PC-3 (cell line): ENCODE results near the gene ZNF544.

Experiments
- EZH2 ChIP-seq: fragments of 300-600 bp; sonication (generic); IDR thresholded peaks from one replicate; pipeline ENCODE4 v1.6.1; 2017; ENCODE audit warnings: antibody characterized with exemption, mild to moderate bottlenecking, low read length; ENCODE audit not compliant: unreplicated experiment
- TF ChIP-seq, protein P1 (sequence below): fragments of 300-600 bp; sonication (generic); conservative IDR thresholded peaks from 2 replicates; pipeline ENCODE4 v1.5.1; 2017; ENCODE audit warnings: antibody characterized with exemption, low read depth, mild to moderate bottlenecking, low read length

DNA sequence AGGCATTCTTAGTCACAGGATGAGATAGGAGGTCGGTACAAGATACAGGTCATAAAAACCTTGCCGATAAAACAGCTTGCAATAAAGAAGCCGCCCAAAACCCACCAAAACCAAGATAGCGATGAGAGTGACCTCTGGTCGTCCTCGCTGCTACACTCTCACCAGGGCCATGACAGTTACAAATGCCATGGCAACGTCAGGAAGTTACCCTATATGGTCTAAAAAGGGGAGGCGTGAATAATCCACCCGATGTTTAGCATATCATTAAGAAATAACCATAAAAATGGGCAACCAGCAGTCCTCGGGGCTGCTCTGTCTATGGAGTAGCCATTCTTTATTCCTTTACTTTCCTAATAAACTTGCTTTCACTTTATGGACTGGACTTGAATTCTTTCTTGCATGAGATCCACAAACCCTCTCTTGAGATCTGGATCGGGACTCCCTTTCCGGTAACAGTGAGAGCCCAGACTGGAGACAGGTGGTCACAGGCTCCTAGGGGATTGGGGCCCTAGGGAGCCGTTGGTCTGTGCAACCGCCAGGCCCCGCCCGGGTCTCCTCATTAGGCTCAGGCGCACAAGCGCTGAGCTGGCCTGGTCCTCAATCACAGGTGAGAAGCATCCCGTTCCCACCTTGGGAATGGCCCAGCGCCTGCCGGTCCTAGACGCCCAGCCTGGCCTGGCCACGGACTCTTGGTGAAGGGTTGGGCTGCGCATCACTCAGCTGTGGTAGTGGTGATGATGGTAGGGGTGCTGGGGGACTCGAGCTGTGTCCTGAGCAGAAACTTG, 10.9 kb upstream of the ZNF544 start:
- TF ChIP-seq, protein P1, sequence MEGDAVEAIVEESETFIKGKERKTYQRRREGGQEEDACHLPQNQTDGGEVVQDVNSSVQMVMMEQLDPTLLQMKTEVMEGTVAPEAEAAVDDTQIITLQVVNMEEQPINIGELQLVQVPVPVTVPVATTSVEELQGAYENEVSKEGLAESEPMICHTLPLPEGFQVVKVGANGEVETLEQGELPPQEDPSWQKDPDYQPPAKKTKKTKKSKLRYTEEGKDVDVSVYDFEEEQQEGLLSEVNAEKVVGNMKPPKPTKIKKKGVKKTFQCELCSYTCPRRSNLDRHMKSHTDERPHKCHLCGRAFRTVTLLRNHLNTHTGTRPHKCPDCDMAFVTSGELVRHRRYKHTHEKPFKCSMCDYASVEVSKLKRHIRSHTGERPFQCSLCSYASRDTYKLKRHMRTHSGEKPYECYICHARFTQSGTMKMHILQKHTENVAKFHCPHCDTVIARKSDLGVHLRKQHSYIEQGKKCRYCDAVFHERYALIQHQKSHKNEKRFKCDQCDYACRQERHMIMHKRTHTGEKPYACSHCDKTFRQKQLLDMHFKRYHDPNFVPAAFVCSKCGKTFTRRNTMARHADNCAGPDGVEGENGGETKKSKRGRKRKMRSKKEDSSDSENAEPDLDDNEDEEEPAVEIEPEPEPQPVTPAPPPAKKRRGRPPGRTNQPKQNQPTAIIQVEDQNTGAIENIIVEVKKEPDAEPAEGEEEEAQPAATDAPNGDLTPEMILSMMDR = no peak
- TF ChIP-seq EZH2 = no peak
